Natural killer cell (primary cell): ENCODE measurements around the gene RNF40. TPM values are rescaled to one million over a fixed set of nuclear protein-coding genes. Genes with fewer than 3 reads are reported as not detected.

Experiments used
- ATAC-seq, 3 donors: fragments of 150-1000 bp in 2 of 3; fragments of 200-7000 bp in 1 of 3; cut with Tn5 transposase; 1 replicate in 1 of 3; 2 replicates in 2 of 3; pipeline ENCODE4 v1.10.0; 2021; ENCODE audit warnings: mild to moderate bottlenecking in 2 of 3, moderate library complexity in 2 of 3
- DNase-seq, 2 donors: peaks; one replicate each; pipeline versions ENCODE4 v3.0.0 to v3.0.0-alpha.2; 2013 to 2021; ENCODE audit warnings: mixed read lengths in 1 of 2
- H3K27ac ChIP-seq: one replicate; pipeline ENCODE4 v1.5.1; 2013; ENCODE audit warnings: mild to moderate bottlenecking, low read length
- H3K27me3 ChIP-seq: one replicate; pipeline ENCODE4 v1.6.1; 2013; ENCODE audit warnings: low read length; ENCODE audit not compliant: control insufficient read depth, insufficient read depth
- H3K36me3 ChIP-seq: one replicate; pipeline ENCODE4 v1.6.1; 2013; ENCODE audit warnings: low read length; ENCODE audit not compliant: control insufficient read depth, insufficient read depth
- H3K4me1 ChIP-seq: one replicate; pipeline ENCODE4 v1.6.1; 2013; ENCODE audit warnings: low read length; ENCODE audit not compliant: control insufficient read depth, insufficient read depth
- H3K4me3 ChIP-seq: one replicate; pipeline ENCODE4 v1.5.1; 2013; ENCODE audit warnings: low read length
- H3K9me3 ChIP-seq: one replicate; pipeline ENCODE4 v1.6.1; 2013; ENCODE audit warnings: low read length; ENCODE audit not compliant: control insufficient read depth, insufficient read depth
- H3K27ac Mint-ChIP-seq, 2 donors: one replicate each; pipeline ENCODE4 v1.8.0; 2022; ENCODE audit warnings: mild to moderate bottlenecking in 2 of 2, mixed read lengths in 2 of 2, moderate library complexity in 1 of 2
- H3K27me3 Mint-ChIP-seq, 2 donors: one replicate each; pipeline ENCODE4 v1.8.0; 2022; ENCODE audit warnings: low read depth in 2 of 2, mixed read lengths in 2 of 2
- H3K36me3 Mint-ChIP-seq: one replicate; pipeline ENCODE4 v1.8.0; 2022; ENCODE audit warnings: mixed read lengths
- H3K4me1 Mint-ChIP-seq, 2 donors: one replicate each; pipeline ENCODE4 v1.8.0; 2022; ENCODE audit warnings: mixed read lengths in 2 of 2
- H3K4me3 Mint-ChIP-seq: one replicate; pipeline ENCODE4 v1.8.0; 2022; ENCODE audit warnings: mild to moderate bottlenecking, moderate library complexity, mixed read lengths
- H3K9me3 Mint-ChIP-seq, 2 donors: one replicate each; pipeline ENCODE4 v1.8.0; 2022; ENCODE audit warnings: mixed read lengths in 2 of 2
- CTCF ChIP-seq: fragments of 200-600 bp; IDR thresholded peaks from one replicate; pipeline ENCODE4 v1.8.0; 2022; ENCODE audit warnings: antibody characterized with exemption
- WGBS: methylation state at CpG from one replicate; pipeline ENCODE4 v1.1.7; 2013; ENCODE audit warnings: missing lambda C conversion rate; ENCODE audit not compliant: insufficient coverage; 5-methylcytosine and 5-hydroxymethylcytosine counted together
- intact Hi-C: fragments of 100-400 bp; cut with micrococcal nuclease; formaldehyde crosslinking; loops from one replicate; pipeline ENCODE4 v1.14.2; 2022
- total RNA-seq, 4 donors: library from RNA; stranded (reverse); fragments of 120-200 nt in 1 of 4; gene quantifications; one replicate each; pipeline versions ENCODE4 v1.2.3 to v1.2.4, GENCODE V29; 2013 to 2022

The RNF40 gene
- total RNA-seq, 3 donors from 2014 or later (not counting 1 experiment from before 2014, with no cell fraction given), result 153 to 167 (median 161) TPM

GRCh38 chr16:30761427-30761927 is 645 bp upstream of the RNF40 start:
- Histone ChIP-seq H3K4me3 (peak overlapping the region; percentile 80), H3K27me3 (no peaks in the 10 kb centered on the region), H3K36me3 (peaks cover 41% of the 10 kb centered on the region), H3K4me1 (peaks cover 50% of the 10 kb centered on the region), H3K27ac (peak overlapping the region; percentile 77), H3K9me3 (no peaks in the 10 kb centered on the region)
- peak; percentile 29 to 62 for DNase-seq
- no peaks in the 10 kb centered on the region for H3K27me3 Mint-ChIP-seq
- under 1% methylated on average over 64 of the region's 64 CpGs for WGBS
- H3K4me3 Mint-ChIP-seq, result peak overlapping the region; percentile 95
- no peaks in the 10 kb centered on the region for H3K36me3 Mint-ChIP-seq
- intact Hi-C loops, result loop anchor here (5.0 to 10.0 kb wide), 2 partner anchors 47 to 161 kb away; partner anchors contain the start of gene FBXL19
- H3K9me3 Mint-ChIP-seq, result no peaks in the 10 kb centered on the region
- TF ChIP-seq CTCF, result no peak
- H3K27ac Mint-ChIP-seq, result peak overlapping the region; percentile 92
- ATAC-seq, result peak; percentile 9 to 31 (median 25)
- H3K4me1 Mint-ChIP-seq, result peaks cover 31 to 51% of the 10 kb centered on the region in 2 donors

- H3K4me3 ChIP-seq, result peak overlapping the region; percentile 80
- peaks cover 67% of the 10 kb centered on the region for H3K4me1 ChIP-seq
- H3K9me3 Mint-ChIP-seq, result no peaks in the 10 kb centered on the region
- DNase-seq, result no peak
- peaks cover 43 to 64% of the 10 kb centered on the region in 2 donors for H3K4me1 Mint-ChIP-seq
- TF ChIP-seq CTCF, result no peak
- peaks cover 46% of the 10 kb centered on the region for H3K36me3 ChIP-seq
- intact Hi-C loops, result loop anchor here (1.0 to 10.0 kb wide), 4 partner anchors 14 to 159 kb away; partner anchors contain the start of genes FBXL19 and PHKG2
- H3K27me3 Mint-ChIP-seq, result no peaks in the 10 kb centered on the region
- H3K27ac ChIP-seq, result peak overlapping the region; percentile 77
- H3K27ac Mint-ChIP-seq, result peak overlapping the region; percentile 92
- no peak for ATAC-seq
- 84% methylated on average over 15 of the region's 15 CpGs for WGBS
- H3K9me3 ChIP-seq, result no peaks in the 10 kb centered on the region
- peak overlapping the region; percentile 95 for H3K4me3 Mint-ChIP-seq
- no peaks in the 10 kb centered on the region for H3K36me3 Mint-ChIP-seq
- no peaks in the 10 kb centered on the region for H3K27me3 ChIP-seq
These were observed 1.0 kb downstream of the RNF40 start for GRCh38 chr16:30762991-30763725.

- no peak for ATAC-seq
- H3K9me3 Mint-ChIP-seq, result no peaks in the 10 kb centered on the region
- Histone ChIP-seq H3K4me3 (no peak overlapping the region), H3K9me3 (no peaks in the 10 kb centered on the region), H3K36me3 (peaks cover 55% of the 10 kb centered on the region), H3K27ac (no peak overlapping the region), H3K4me1 (peaks cover 71% of the 10 kb centered on the region), H3K27me3 (no peaks in the 10 kb centered on the region)
- intact Hi-C loops, result loop anchor here (5.0 to 10.0 kb wide), 2 partner anchors 49 to 158 kb away; partner anchors contain the start of gene FBXL19
- peak overlapping the region; percentile 92 for H3K27ac Mint-ChIP-seq
- 93% methylated on average over 11 of the region's 11 CpGs for WGBS
- peaks cover 7% of the 10 kb centered on the region for H3K36me3 Mint-ChIP-seq
- peaks cover 43 to 67% of the 10 kb centered on the region in 2 donors for H3K4me1 Mint-ChIP-seq
- no peak for TF ChIP-seq CTCF
- no peak for DNase-seq
- H3K4me3 Mint-ChIP-seq, result peak overlapping the region; percentile 95
- no peaks in the 10 kb centered on the region for H3K27me3 Mint-ChIP-seq
These were observed 2.0 kb downstream of the RNF40 start for GRCh38 chr16:30764086-30764485.
